HG03103 (cell line): Measurements from ENCODE around the gene SIRT7.
A peak's percentile ranks its signal among the peaks of the same experiment; 100 is the strongest.

Experiments
- ATAC-seq: cut with Tn5 transposase; IDR thresholded peaks from one replicate; pipeline ENCODE4 v1.9.1; 2021; ENCODE audit warnings: low read depth; ENCODE audit not compliant: unreplicated experiment

The SIRT7 gene

GRCh38 chr17:81890447-81891302 is 27.3 kb downstream of the SIRT7 start:
- peak; percentile 4 for ATAC-seq

DNA sequence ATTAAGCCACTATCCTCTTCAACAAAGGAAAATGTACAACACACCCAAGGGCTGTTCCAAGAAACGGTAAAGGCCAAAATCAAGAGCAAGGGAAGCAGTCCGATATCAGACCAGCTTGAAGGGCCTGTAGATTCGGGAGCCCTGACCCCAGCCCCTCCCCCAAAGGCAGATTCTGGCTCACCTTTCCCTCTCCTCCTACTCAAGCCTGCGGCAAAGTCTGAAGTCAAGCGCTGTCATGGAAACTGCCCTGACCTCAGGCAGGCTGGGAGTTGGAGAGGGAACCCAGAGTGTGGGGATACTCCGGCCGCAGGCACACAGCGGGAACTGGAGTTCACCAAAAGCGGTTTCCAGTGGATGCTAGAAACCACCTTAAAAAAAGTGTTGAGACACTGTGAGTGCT is 28.4 kb downstream of the SIRT7 start:
- no peak for ATAC-seq

GRCh38 chr17:81888988-81889595 is 28.9 kb downstream of the SIRT7 start:
- ATAC-seq: no peak

DNA sequence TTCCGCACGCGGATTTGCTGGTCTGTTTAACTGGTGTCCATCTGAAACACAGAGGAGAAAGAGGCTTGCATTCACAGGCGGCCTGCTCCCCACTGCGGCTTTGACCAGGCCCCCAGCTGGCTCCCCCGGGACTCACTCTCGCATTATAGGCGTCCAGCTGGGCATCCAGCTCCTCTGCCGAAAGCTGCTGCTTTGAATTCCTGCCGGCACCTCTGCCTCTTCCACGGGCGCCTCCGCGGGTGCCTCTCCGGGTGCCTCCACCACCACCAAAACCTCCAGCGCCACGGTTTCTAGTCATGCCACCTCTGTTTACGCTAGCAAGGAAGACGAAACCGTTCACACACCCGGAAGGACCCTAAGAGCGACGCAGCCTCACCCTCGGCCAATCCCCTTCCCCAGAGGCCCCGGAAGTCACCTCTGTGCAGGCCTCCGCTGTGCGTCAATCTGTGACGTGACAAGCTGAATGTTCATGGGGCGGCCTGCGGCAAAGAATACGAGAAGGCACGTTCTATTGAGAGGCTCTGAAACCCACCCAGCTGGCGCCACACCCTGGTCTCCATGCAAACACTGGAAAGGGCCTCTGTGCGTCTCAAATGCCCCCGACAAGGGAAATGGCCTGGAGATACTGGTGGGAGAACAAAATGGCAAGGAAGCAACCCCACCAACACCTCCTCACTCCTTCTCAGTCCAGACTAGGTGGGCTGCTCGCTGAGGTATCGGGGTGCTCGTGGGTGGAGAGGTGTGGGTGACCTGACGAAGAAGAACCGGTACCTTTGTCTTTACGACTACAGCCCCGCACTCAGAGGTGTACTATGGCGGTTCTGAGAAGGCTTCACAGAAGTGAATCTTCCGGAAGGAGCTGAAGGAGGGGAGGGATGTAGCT is 29.6 kb downstream of the SIRT7 start:
- ATAC-seq: no peak

DNA sequence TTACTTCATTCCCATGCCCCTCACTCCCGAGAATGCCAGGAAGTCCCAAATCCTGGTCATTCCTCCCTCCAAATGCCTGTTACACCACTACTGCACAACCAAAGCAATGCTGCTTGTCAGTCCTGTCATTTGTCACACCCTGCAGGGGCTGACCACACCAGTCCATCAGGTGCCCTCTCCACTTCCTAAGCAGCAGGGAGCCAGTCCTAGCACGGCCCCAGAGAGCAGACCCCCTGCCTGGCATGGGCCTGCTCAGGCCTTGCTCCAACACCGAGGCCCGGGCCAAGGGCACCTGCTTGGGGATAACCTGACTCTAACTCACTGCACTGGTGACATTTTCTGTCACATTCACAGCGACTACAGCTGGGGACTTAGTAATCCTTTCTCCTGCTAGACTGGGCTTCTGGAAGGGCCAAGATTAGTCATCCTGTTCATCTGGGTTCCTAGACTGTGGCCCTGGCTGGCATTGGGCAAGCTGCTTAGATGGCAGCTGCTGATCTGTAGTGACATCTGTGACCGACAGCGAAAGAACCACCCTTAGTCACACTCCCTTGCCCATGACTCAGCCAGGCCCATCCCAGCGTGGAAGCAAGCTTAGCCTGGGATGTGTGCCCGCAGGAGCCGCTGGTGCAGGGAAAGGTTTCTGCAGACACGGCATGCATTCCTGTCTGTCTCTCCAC is 32.0 kb downstream of the SIRT7 start:
- ATAC-seq: no peak

GRCh38 chr17:81885454-81885853 is 32.5 kb downstream of the SIRT7 start:
- ATAC-seq: no peak

- ATAC-seq: no peak
Measured at GRCh38 chr17:81884968-81885367, 33.0 kb downstream of the SIRT7 start.

GRCh38 chr17:81884520-81884919 is 33.5 kb downstream of the SIRT7 start:
- no peak for ATAC-seq

- ATAC-seq: no peak
Measured at GRCh38 chr17:81879121-81879520, 38.9 kb downstream of the SIRT7 start.

- ATAC-seq: no peak
Measured at GRCh38 chr17:81878294-81878693, 39.7 kb downstream of the SIRT7 start.

GRCh38 chr17:81877569-81877968 is 40.4 kb downstream of the SIRT7 start:
- ATAC-seq: no peak

GRCh38 chr17:81871387-81872230 is 46.4 kb downstream of the SIRT7 start:
- peak; percentile 44 for ATAC-seq

GRCh38 chr17:81870981-81871386 is 47.0 kb downstream of the SIRT7 start, which contains the start of gene ARHGDIA:
TSS of gene ARHGDIA (minus strand) at chr17:81871337. CDS start at chr17:81869930, 1,407 bp downstream.
- ATAC-seq: peak; percentile 7

DNA sequence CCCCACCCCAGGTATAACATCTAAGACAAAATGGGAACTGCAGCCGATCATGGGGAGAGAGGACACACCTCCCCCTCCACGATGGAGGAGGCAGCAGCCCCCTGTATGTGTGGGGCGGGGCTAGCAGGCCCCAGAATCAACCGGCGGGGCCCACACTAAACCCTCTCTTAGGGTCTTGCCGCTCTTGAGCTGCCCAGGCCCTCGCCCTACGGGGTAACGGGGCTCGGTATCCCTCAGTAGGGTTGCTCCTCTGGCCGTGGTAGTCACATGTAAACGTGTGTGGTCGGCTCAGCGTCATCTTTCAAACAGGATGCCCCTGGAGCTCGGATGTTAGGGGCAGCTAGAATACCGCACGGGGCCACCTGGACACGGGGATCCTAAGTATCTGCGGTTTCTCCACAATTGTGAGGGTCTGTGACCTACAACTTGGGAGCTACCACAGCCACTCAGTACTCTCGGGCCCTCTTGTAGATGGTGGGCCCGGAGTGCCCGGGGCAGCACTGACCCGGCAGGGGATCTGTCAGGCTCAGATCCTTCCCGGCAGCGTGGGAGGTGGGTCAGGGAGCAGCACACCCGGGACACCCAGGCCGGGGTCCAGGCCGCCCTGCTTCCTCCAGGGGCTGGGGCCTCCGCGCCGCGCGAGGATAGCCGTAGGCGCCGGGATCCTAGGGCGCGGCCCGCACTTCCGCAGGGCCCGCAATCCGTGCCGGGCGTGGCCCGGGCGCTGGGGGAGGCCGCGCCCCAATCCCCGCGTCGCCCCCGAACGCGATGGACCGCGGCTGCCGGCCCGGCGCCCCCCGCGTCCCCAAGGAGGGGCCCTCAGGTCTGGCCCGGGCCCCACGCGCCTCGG is 47.6 kb downstream of the SIRT7 start:
- ATAC-seq: peak; percentile 7

GRCh38 chr17:81869221-81870130 is 48.5 kb downstream of the SIRT7 start:
- no peak for ATAC-seq

GRCh38 chr17:81868674-81869220 is 49.2 kb downstream of the SIRT7 start:
- ATAC-seq: no peak

DNA sequence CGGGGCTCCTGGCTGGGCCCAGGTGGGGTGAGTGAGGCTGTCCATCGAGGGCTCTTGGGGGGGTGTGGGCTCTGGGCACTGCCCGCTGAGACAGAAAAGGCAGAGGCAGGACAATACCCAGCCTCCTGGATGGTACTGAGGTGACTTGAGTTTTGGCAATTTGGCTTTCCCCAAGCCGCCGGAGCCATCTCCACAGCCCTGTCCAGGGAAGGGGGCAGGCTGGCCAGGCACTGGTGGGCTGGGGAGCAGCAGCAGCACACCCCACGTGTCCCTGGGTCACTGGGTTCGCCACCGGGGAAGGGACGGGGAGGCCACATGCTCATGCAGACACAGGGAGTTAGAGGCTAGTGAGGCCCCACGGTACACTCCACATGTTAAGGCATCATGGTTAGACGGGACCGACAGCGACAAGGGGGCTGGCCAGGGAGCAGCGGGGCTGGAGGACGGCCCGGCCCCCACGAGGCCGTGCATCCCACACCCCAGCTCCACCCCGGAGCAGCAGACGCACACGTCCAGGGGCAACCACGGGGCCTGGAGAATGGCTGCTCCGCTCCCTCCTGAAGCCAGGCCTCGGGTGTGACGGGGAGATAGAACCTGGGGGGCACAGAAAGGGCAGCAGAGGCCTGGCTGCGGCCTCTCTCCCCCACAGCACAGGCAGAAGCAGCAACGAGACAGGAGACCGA is 49.8 kb downstream of the SIRT7 start:
- ATAC-seq: no peak
